Measurements from ENCODE around the gene ARSB.

GRCh38 chr5:78793907-78794662 lies 191.0 kb downstream of the ARSB start:
- TF ChIP-seq CTCF (IDR thresholded peaks at IDR 0.05; ENCODE audit: low read length) (no peak), EZH2 (optimal IDR thresholded peaks at IDR 0.05; ENCODE audit: low read depth, low read length) (no peak), EZH2phosphoT487 (IDR thresholded peaks at IDR 0.05; ENCODE audit: low read length) (no peak)
